HG03442 (cell line): ENCODE data around the gene GBGT1.
A peak's percentile ranks its signal among the peaks of the same experiment; 100 is the strongest.

Experiments used
- ATAC-seq: cut with Tn5 transposase; IDR thresholded peaks from one replicate; pipeline ENCODE4 v1.9.1; 2021; ENCODE audit warnings: mild to moderate bottlenecking, moderate library complexity; ENCODE audit not compliant: unreplicated experiment

The GBGT1 gene

DNA sequence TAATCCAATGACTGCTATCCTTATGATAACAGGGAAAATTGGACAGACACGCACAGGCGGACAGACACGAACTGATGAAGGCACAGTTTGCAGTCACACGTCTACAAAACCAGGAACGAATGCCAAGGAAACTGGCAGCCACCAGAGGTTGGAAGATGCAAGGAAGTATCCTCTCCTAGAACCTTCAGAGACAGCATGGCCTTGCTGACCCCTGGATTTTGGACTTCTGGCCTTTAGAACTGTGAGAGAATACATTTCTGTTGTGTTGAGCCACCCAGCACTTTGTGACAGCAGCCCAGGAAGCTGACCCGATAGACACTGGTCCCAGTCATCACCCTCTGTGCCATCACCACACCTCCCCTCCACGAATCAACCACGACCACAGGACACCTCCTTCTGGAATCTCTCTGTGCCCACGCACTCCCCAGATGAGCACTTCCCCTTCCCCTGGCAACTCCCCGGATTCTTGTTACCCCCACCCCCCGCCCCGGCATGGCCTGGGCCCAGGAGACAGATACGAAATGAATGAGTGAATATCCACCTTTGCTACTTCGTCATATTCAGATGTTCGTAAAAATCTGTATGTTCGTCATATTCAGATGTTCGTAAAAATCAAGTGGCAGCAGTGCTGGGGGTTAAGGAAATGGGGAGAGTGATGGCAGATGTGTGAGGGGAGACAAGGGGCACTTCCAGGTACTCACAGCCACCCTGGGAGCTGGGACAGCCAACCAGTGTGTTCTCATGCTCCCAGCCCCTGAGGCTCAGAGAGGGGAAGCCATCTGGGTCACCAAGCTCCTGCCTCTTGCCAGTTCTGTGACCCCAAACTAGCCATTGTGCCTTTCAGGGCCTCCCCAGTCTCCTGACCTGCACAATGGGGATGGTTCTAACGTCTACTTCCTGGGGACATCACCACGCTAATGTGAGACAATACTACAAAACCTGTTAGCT, 18.5 kb downstream of the GBGT1 start:
- no peak for ATAC-seq

DNA sequence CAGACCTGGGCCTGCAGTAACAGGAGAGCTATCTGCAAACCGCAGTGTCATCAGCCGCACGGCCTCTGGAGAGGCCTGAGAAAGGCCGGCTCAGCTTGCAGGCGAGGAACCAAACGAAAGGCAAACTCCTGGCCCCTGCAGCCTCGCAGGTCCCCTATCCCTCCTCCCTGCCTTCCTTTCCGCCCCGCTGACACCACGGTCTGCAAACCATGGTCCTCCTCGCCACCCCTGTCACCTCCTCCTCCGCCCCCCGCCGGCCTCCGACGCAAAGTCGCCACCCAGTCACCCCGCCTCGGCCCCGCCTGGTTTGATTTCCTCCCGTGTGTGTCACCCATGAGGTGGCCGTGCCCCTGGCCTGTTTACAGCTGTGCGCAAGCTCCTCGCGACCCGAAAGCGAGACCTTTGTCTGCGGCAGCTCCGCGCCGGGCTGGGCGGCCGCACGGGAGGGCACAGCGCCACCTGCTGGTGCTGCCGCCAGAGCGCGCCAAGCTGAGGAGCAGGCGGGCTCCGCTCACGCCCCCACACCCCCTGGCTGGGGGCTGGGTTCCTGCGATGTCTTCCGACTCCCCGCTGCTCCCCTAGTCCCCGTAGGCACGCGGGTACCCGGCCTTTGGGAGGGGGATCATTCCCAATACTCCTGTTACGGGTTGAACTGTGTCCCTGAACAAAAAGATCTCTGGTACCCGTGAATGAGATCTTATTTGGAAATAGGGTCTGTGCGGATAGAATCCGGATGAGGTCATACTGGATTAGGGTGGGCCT, 19.4 kb downstream of the GBGT1 start:
- peak; percentile 34 for ATAC-seq

DNA sequence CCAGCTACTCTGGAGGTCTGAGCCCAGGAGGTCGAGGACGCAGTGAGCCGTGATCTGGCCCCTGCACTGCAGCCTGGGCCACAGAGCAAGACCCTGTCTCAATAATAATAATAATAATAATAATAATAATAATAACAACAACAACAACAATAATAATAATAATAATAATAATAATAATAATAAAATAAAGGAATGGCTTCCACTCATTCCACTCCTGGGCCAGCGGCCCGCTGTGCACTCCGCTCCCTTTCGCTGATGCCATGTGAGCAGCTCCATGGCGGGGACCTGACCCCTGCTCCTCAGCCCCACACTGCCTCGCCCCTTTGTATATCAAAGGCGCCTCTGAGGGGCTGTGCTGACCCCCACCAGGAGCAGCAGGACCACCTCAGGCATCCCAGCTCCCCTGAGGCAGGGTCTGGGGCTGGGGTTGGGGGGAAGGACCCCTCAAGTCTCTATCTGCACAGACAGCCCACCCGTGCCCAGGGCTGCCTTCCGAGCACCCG, 20.0 kb downstream of the GBGT1 start:
- no peak for ATAC-seq

GRCh38 chr9:133142684-133143622, 20.8 kb downstream of the GBGT1 start:
- no peak for ATAC-seq

GRCh38 chr9:133141833-133142595, 21.7 kb downstream of the GBGT1 start:
- no peak for ATAC-seq

GRCh38 chr9:133140606-133141005, 23.1 kb downstream of the GBGT1 start:
- no peak for ATAC-seq

DNA sequence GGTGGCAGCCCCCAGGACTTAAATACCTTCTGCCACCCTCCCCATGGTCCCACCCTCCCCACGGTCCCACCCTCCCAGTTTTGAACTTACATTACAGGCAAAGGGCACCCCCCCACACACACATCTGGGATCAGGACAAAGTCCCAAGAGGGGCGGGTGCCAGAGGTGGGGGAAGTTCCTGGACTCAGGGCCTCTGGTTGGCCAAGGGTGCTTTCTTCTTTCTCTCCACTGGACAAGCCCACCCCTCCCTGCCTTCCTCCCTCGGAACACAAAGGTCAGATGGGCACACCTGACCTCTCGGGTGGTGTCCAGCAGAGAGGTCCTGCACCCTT, 23.6 kb downstream of the GBGT1 start:
- no peak for ATAC-seq

- no peak for ATAC-seq
These were observed 24.2 kb downstream of the GBGT1 start for GRCh38 chr9:133139246-133140173.

DNA sequence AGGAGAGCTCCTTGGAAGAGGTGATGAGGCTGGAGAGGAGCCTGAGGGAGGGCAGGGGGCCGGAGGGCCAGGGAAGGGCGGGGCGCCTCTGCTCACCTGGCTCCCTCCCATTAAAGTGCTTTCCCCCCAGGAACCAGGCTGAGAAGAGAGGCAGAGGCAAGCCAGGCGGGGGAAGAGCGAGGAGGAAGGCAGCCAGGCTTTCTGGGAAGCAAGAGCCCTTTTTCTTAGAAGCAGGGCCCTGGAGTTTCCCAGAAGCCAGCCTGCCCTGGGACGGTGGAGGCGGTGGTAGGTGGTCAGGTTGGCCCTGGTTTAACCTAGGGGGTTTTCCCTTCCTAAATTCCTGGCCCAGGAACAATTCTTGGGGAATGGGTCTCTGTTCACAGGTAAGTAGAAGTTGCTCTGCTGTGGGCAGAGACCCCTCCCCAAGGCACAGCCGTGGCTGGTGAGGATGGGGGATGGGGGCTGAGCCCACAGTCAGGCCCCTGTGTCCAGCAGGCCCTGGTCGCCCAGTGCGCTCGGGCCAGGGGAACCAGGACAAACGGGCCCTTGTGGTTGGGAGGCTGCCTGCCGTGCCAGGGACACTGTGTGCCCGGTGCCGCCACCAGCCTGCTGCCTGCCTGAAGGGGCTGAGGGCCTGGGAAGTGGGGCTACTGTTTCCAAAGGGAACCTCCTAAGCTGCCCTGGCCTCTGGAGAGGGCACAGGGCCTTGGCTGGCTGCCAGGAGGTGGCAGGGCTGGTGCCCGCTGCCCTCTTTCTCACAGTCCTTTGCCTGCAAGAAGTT, 26.1 kb downstream of the GBGT1 start:
- ATAC-seq = no peak

DNA sequence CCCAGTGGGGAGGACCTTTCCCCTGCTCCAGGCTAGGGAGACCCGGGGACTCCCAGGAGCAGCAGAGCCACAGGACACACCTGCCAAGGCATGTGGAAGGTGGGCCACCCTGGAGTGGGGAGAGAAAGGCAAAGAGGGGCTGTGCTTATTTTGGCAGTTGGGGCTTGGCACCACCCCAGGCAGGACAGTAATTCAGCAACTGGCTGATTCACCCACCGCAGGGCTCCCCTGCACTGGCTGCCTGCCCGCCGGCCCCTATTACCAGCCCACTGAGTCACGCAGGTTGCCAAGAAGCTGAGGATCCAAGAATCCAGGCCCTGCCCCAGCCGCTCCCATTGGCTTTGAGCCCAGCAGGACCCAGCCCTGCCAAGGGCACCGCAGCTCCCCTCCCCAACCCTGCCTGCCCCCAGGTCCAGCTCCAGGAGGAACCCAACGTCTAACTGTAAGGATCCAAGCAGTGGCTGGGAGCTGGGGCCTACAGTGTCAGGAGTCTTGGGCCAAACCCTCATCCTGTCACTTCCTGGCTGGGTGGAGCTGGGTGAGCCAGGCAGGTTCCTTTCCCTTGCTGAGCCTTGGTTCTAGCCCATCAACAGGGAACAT, 28.5 kb downstream of the GBGT1 start:
- no peak for ATAC-seq

DNA sequence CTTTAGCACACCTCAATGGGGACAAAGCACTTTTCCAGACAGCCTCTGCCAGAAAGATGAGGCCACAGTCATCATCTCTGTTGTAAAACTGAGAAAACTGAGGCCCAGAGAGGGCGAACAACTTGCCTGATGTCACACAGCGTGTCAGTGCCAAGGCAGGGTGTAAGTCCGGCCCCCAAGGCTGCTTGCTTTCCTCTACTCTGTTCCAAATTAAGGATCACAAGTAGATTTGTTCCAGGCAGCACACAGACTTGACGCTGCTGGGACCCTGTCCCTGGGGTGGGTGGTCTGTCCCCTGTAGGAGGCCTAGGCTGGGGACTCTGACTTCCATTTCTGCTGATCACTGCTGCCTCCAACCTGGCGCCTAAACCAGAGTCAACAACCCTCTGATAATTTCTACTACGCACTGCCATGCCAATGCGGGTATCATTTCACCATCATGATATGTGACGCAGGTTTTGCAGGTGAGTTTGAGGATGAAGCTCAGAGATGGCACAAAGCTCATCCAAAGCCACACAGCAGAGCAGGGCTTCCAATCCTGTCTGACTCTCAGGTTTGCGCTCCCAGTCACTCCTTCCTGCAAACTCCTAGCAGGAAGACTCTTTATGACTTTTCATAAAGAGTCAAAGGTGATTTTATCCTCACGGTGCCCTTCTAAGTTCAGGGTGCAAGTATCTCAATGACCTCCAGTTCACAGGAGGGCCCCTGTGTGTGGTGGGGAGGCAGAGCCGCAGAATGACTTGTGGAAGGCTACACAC, 29.1 kb downstream of the GBGT1 start:
- no peak for ATAC-seq

DNA sequence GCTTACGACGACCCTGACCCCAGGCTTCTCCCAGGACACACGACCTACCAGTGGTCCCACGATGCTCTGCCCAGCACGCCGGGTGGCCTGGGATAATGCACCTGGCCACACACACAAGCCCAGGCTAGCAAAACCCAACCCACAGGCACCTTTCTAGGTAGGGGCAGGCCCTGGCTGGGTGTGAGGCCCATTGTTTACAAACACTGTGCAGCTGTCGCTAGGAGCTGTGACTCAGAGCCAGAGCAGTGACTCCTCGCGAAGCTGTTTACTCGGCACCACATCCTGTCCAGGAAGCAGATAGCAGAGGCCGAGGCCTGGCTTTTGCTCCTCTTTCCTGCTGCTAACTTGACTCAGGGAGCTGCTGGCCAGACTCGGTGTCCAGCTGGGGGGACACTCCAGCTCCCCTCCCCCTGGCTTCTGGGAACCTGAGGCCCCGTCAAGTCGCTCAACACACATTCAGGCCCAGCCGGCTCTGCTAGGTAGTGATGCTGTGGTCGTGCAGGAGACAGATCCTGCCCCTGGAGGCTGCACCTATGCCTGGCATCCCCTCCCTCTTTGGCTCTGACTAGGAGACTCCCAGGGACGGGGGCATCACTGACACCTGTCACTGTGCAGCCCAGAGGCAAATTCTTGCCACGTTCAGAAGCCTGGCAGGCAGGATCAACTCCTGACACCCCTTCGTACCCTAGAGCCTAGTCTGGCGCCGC, 29.9 kb downstream of the GBGT1 start:
- peak; percentile 83 for ATAC-seq

GRCh38 chr9:133132174-133132573, 31.5 kb downstream of the GBGT1 start:
- ATAC-seq = no peak

GRCh38 chr9:133131506-133131905, 32.2 kb downstream of the GBGT1 start:
- no peak for ATAC-seq

GRCh38 chr9:133130685-133131244, 32.9 kb downstream of the GBGT1 start:
- ATAC-seq = no peak
